GM06990 (cell line): ENCODE measurements around the gene MTMR2.

Experiments used
- DNase-seq: peaks from one replicate; pipeline ENCODE4 v3.0.0-alpha.2; 2011; ENCODE audit not compliant: insufficient read length; ENCODE audit errors: extremely low read depth
- H3K27me3 ChIP-seq: replicated peaks from 2 replicates; pipeline ENCODE4 v1.6.0; 2011; ENCODE audit warnings: low read length; ENCODE audit not compliant: control insufficient read depth, insufficient read depth
- H3K36me3 ChIP-seq: 2 replicates; pipeline ENCODE4 v1.5.1; 2011; ENCODE audit warnings: low read length; ENCODE audit not compliant: control insufficient read depth, insufficient read depth
- H3K4me3 ChIP-seq: replicated peaks from 2 replicates; pipeline ENCODE4 v1.5.1; 2011; ENCODE audit warnings: low read depth, mild to moderate bottlenecking, control low read depth, low read length
- CTCF ChIP-seq: IDR thresholded peaks from 2 replicates; pipeline ENCODE4 v1.5.1; 2011; ENCODE audit warnings: low read length, control low read depth, mild to moderate bottlenecking, inconsistent platforms; ENCODE audit not compliant: insufficient read depth, poor library complexity, severe bottlenecking

Gene MTMR2

GRCh38 chr11:95948637-95949036, 24.7 kb upstream of the MTMR2 start:
- no peak for DNase-seq
- Histone ChIP-seq H3K4me3 (no peak overlapping the region), H3K36me3 (no peaks in the 10 kb centered on the region), H3K27me3 (no peaks in the 10 kb centered on the region)
- TF ChIP-seq CTCF, result no peak

GRCh38 chr11:95944623-95945022, 20.7 kb upstream of the MTMR2 start:
- no peak for DNase-seq
- no peak overlapping the region for H3K4me3 ChIP-seq
- no peaks in the 10 kb centered on the region for H3K36me3 ChIP-seq
- H3K27me3 ChIP-seq, result no peaks in the 10 kb centered on the region
- no peak for TF ChIP-seq CTCF

- Histone ChIP-seq H3K27me3 (no peaks in the 10 kb centered on the region), H3K36me3 (no peaks in the 10 kb centered on the region), H3K4me3 (no peak overlapping the region)
- TF ChIP-seq CTCF, result no peak
- no peak for DNase-seq
Measured at GRCh38 chr11:95943546-95943945, 19.6 kb upstream of the MTMR2 start.

GRCh38 chr11:95939091-95939490, 15.2 kb upstream of the MTMR2 start:
- TF ChIP-seq CTCF, result no peak
- no peaks in the 10 kb centered on the region for H3K27me3 ChIP-seq

GRCh38 chr11:95937358-95937757, 13.5 kb upstream of the MTMR2 start:
- H3K27me3 ChIP-seq, result no peaks in the 10 kb centered on the region
- no peak overlapping the region for H3K4me3 ChIP-seq
- H3K36me3 ChIP-seq, result no peaks in the 10 kb centered on the region
- no peak for TF ChIP-seq CTCF
- DNase-seq, result no peak

More at GRCh38 chr11:95939091-95939490, 15.2 kb upstream of the MTMR2 start:
- H3K36me3 ChIP-seq, result no peaks in the 10 kb centered on the region
- H3K4me3 ChIP-seq, result no peak overlapping the region
- DNase-seq, result no peak

- Histone ChIP-seq H3K27me3 (no peaks in the 10 kb centered on the region), H3K4me3 (no peak overlapping the region), H3K36me3 (no peaks in the 10 kb centered on the region)
- DNase-seq, result no peak
- no peak for TF ChIP-seq CTCF
Measured at GRCh38 chr11:95933594-95933993, 9.7 kb upstream of the MTMR2 start.
